Hematopoietic multipotent progenitor cell treated with erythropoietin and hydrocortisone succinate and interleukin-3 and kit ligand, for 17 days (in vitro differentiated cells): Measurements from ENCODE around the gene RGPD3.
"Not testable (repeated sequence)": the region's sequence is repeated elsewhere in the genome, so short reads cannot be mapped to it uniquely, and the experiment has no call there.

ENCODE experiments used
- DNase-seq: peaks from one replicate; pipeline ENCODE4 v3.0.0-alpha.2; 2015; ENCODE audit warnings: low spot score

The RGPD3 gene

GRCh38 chr2:106468107-106468506 is at the start of gene RGPD3:
RGPD3 (minus strand) TSS chr2:106468413; CDS start chr2:106468288, 125 bp downstream.
- DNase-seq, result not testable (repeated sequence)

DNA sequence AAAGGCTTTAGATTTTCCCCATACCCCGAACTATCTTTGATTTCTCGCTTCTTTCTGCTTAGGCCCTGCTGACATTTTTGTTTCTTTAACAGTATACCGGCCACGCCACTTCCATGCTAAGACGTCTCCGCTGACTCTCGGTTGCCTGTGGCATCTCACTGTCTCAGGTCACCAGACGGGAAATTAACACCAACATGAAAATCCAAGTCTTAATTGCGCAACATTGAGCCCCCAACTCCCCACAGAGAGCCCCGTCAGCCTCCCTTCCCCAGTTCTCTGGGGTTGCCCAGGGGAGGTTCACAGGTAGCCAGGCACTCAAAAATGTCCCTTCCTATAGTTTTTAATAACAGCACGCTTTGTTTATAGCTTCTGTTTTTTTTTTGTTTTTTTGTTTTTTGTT is 49.1 kb upstream of the RGPD3 start:
- DNase-seq, result no peak

DNA sequence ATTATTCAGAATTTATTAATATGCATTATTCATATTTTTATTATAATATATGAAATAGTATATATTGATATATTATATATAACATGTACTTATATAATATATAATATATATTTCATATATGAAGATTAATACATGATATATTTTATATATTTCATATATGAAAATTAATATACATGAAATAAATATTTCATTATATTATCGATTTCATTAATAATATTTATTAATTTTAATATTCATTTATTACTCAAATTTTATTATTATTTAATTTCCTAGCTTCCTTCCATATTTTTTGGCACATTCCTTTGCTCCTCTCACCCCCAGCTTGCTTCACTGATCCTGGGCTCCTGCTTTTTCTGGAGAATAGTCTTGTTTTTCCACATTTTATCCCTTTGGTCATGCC is 48.7 kb upstream of the RGPD3 start:
- DNase-seq, result no peak

DNA sequence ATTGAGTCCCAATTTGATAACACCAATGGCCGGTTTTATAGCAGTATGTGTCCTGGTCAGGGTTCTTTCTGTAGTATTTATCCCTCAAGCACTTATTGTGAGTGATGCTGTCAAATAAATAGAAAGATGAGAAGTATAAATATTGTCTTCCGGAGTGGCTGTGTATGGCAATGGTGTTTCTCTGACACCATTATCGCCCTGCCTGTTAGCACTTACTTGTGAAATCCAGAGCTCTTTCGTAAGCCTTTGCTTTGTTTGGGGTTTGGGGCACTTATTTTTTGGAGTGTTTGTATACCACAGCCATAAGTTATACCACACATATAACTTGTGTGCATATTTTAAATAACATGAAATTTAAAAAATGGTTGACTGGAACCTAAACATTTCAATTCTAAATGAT is 48.2 kb upstream of the RGPD3 start:
- DNase-seq, result no peak

DNA sequence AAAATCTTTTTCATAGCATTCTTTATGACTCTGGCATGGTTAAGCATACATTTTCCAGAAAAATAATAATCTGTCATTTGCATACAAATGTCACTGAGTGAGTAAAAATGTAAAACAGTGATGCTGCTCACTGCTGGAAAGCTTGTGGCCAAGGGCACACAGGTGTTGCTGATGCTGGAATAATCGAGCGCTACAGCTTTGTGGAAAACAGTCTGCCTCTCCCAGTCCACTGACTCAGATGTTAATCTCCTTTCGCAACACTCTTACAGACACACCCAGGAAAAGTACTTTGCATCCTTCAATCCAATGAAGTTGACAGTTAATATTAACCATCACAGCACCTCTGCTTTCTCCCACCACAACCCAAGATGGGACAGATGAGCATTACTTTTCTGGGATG is 46.6 kb upstream of the RGPD3 start:
- not testable (repeated sequence) for DNase-seq

- not testable (repeated sequence) for DNase-seq
These were observed 45.2 kb upstream of the RGPD3 start for GRCh38 chr2:106513391-106513790.

GRCh38 chr2:106511934-106512333 is 43.7 kb upstream of the RGPD3 start:
- not testable (repeated sequence) for DNase-seq

DNA sequence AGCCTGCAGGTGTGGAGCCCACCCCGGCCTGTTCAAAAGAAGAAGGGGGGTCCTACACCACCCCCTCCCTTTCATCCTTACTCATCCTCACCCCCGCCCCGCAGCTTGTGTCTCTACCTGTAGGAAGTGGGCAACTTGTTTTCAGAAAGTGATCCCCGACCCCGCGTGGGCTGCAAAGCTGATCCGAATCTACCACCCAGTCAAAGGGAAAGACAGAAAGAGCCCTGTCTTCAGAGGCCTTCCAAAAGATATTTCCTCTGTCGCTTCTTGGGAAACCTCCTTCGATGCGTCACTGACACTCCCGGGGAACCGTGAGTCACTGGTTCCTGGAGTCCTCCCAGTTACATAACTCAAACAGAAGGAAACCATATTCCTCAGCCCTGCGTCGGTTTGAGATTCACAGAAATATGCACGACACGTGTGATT is 43.3 kb upstream of the RGPD3 start:
- not testable (repeated sequence) for DNase-seq

DNA sequence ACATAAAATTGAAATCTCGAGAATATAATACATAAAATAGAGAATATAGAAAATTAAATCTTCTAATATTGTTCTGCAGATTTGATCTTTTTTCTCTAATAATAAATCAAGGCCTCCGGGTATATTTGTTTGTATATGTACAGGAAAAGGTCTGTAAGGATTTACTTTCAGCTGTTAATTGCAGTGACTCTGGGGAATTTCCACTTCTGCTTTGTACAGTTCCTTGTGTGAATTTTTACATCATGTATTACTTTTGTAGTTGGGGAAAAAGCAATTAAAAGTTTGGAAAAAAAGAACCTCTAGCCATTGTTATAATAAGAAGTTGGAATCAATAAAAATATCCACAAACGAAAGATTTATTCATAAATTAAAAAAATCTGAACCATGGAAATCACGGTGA is 42.6 kb upstream of the RGPD3 start:
- DNase-seq, result not testable (repeated sequence)

DNA sequence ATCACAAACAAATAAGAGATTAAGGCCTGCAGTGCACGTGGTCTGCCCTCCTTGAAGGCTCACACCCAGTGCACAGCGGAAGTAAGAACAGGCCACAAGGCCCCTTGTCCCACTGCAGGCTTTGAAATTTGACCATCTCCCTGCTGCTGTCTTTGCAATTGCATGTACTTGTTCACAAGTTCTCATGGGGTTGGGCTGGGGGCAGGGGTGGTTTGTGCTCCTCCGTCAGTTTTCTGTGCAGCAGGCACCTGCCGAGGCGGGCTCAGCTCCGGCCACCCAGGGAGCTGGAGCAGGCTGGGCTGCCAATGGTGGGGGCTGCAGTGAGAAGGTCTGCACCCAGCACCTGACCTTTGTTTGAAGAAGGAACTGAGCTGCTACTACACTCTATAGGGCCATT is 41.2 kb upstream of the RGPD3 start:
- not testable (repeated sequence) for DNase-seq

- not testable (repeated sequence) for DNase-seq
These were observed 40.6 kb upstream of the RGPD3 start for GRCh38 chr2:106508660-106509373.

DNA sequence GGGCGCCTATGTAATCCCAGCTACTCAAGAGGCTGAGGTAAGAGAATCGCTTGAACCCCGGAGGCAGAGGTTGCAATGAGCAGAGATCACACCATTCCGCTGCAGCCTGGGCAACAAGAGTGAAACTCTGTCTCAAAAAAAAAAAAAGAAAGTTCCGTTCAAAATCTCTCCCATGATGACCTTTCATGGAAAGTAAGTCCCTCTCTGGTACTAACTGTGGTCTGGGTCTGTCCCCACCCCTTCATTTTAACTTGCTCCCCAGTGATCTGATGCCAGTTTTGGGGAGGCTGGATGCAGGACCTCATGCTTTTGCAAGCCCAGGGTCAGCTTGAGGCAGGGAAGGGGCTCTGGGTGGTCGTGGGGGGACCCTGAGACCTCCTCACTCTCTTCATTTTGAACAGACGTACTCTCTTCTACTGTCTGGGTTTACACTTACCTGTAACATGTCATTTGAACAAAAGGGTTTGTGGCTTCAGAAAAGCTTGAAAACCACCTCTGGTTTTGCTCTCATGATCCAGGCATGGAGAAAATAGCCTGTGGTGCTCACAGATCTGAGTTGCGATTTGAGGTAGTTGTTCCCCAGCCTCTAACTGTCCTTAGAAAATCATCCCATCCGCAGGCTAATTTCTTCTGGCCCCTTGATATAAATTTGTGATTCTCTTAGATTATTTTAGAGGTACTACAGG is 37.9 kb upstream of the RGPD3 start:
- DNase-seq, result not testable (repeated sequence)

GRCh38 chr2:106504787-106505186 is 36.6 kb upstream of the RGPD3 start:
- not testable (repeated sequence) for DNase-seq

DNA sequence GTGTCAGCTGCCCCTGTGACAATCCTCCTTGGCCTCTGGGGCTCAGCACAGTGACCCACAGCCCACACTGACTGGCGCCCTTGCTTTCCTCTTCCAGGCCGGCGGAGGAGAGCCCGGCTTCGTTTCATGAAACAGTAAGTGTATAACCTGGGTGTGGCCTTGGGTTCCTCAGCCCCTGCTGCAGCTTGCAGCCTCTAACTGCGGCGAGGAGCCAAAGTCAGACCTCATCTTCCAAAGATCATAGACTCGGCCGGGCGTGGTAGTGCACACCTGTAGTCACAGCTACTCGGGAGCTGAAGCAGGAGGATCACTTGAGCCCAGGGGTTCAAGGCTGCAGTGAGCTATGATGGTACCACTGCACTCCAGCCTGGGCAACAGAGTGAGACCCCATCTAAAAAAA is 36.0 kb upstream of the RGPD3 start:
- DNase-seq, result not testable (repeated sequence)

DNA sequence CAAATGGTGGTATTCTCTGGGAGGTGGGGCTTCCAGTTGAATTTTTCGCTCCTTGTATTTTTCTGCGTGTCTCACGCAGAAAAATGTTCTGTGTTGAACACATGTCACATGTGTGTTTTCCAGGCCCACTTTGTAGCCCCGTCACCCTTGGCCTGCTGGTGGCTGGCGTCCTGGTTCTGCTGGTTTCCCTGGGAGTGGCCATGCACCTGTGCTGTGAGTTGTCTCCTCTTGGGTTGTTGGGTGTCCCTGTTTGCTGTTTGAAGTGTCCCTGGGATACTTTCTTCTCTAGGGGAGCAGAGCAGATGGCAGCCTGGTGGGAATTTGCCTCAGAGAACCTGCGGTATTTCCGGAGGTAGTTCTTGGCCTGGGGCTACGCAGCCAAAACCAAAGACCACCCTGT is 34.1 kb upstream of the RGPD3 start:
- not testable (repeated sequence) for DNase-seq

DNA sequence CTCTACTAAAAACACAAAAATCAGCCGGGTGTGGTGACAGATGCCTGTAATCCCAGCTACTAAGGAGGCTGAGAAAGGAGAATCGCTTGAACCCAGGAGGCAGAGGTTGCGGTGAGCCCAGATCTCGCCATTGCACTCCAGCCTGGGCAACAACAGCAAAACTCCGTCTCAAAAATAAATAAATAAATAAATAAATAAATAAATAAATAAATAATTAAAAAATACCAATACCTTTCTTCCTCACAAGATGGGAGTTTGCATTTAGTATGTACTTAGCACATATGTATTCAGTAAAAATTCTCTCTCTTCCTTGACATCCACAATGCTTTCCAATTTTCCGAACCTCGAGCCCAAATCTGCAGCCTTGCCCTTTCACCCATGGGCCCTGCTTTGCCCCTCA is 32.1 kb upstream of the RGPD3 start:
- not testable (repeated sequence) for DNase-seq

GRCh38 chr2:106498549-106498948 is 30.3 kb upstream of the RGPD3 start:
- not testable (repeated sequence) for DNase-seq

- DNase-seq, result not testable (repeated sequence)
These were observed 24.7 kb upstream of the RGPD3 start for GRCh38 chr2:106492913-106493312.

GRCh38 chr2:106492399-106492798 is 24.2 kb upstream of the RGPD3 start:
- DNase-seq, result not testable (repeated sequence)

DNA sequence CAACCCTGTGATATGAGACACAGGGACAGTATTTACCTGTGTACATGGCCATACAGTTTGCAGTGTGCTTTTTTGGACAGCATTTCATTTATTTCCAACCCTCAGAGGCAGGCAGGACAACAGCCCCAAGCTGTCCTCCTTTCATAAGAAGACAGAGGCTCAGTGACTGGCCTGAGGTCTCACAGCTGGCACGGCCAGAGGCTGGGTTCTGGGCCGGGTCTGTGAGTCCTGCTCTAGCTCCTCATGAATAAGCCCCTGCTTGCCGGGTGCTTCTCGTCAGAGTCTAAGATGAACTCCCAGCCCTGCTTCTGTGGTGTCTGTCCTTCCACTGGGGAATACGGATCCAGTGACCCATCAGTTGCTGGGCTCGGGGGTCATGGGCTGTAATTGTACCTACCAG is 21.5 kb upstream of the RGPD3 start:
- not testable (repeated sequence) for DNase-seq

DNA sequence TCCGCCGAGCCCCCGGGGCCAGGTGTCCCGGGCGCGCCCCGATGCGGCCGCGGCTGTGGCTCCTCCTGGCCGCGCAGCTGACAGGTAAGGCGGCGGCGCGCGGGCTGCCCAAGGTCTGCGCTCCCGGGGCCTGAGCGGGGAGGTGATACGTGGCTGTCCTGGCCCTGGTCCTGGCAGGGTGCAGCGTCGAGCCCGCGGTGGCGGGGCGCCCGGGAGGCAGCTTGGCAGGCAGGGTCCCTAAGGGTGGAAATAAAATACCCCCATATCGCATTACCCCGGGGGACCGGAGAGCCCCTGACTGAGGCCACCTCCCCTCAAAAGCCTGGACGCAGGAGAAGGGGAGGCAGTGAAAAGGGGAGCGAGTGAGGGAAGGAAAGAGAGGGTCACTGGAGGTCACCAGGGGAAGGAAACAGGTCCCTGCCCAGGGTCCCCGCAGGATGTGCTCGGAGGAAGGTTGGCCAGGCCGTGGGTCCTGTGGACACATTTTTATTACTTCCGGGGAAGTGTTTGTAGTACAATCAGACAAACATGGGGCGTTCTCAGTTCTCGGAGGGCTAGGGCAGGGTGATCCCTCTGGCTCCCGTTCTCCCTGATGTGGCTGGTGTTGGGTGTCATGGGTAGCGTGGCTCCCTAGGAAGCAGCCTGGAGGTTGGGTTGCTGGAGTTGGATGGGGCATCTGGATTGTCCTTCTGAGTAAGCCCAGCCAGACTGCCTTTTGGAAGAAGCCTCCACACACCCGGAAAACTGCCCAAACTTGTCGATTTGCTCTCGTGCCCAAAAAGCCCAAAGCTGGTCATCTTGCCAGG is 19.4 kb upstream of the RGPD3 start:
- DNase-seq, result not testable (repeated sequence)

- DNase-seq, result not testable (repeated sequence)
These were observed 18.6 kb upstream of the RGPD3 start, which contains the start of gene CD8B2 for GRCh38 chr2:106486551-106487385. CD8B2 (plus strand) TSS chr2:106487364; CDS start chr2:106487427, 63 bp downstream.
